H1 (cell line): ENCODE data around the gene PCDHA13. TPM values are rescaled to one million over a fixed set of nuclear protein-coding genes. Genes with fewer than 3 reads are reported as not detected.
"Not testable (repeated sequence)": the region's sequence is repeated elsewhere in the genome, so short reads cannot be mapped to it uniquely, and the experiment has no call there.

Experiments
- CTCF ChIA-PET: fragments of 300-600 bp; sonication (Branson Sonifier 250); formaldehyde crosslinking; loops from one replicate; lab custom pipeline; 2021; ENCODE audit not compliant: partially characterized antibody; lab: Charles Lee
- POLR2A ChIA-PET: fragments of 300-600 bp; sonication (Branson Sonifier 250); formaldehyde crosslinking; loops from one replicate; lab custom pipeline; 2021; ENCODE audit warnings: inconsistent platforms; ENCODE audit not compliant: partially characterized antibody; lab: Charles Lee
- DNase-seq, 2 experiments: peaks; one replicate each; pipeline versions ENCODE4 v3.0.0 to v3.0.0-alpha.2; 2010 to 2022; ENCODE audit warnings: low spot score in 2 of 2, low read depth in 1 of 2, mixed read lengths in 1 of 2
- FAIRE-seq: peaks from 2 replicates; lab custom pipeline; 2011; peaks lifted over from hg19 to GRCh38; lab: Jason Lieb, UNC
- H2AFZ ChIP-seq: 2 replicates; pipeline ENCODE4 v1.8.1; 2012; ENCODE audit warnings: low read length, inconsistent platforms
- H2AK5ac ChIP-seq: 2 replicates; pipeline ENCODE4 v1.6.1; 2013; ENCODE audit warnings: low read depth, low read length
- H2BK120ac ChIP-seq: replicated peaks from 2 replicates; pipeline ENCODE3; 2013; ENCODE audit warnings: low read depth, low read length, inconsistent platforms
- H2BK12ac ChIP-seq: 2 replicates; pipeline ENCODE4 v1.6.1; 2013; ENCODE audit warnings: low read depth, low read length
- H2BK15ac ChIP-seq: 2 replicates; pipeline ENCODE4 v1.6.1; 2013; ENCODE audit warnings: low read length
- H2BK20ac ChIP-seq: 2 replicates; pipeline ENCODE4 v1.6.1; 2013; ENCODE audit warnings: low read length
- H2BK5ac ChIP-seq: 2 replicates; pipeline ENCODE4 v1.6.1; 2013; ENCODE audit warnings: low read depth, low read length
- H3K14ac ChIP-seq: 2 replicates; pipeline ENCODE4 v1.6.1; 2013; ENCODE audit warnings: inconsistent platforms; ENCODE audit not compliant: insufficient read length
- H3K18ac ChIP-seq: 2 replicates; pipeline ENCODE4 v1.6.1; 2013; ENCODE audit warnings: low read length; ENCODE audit errors: extremely low read depth
- H3K23ac ChIP-seq: 2 replicates; pipeline ENCODE4 v1.6.1; 2013; ENCODE audit warnings: inconsistent platforms; ENCODE audit not compliant: insufficient read length
- H3K23me2 ChIP-seq: 2 replicates; pipeline ENCODE4 v1.6.1; 2013; ENCODE audit warnings: low read depth, low read length
- H3K27ac ChIP-seq: 2 replicates; pipeline ENCODE4 v1.6.1; 2011; ENCODE audit warnings: low read depth, low read length, inconsistent platforms
- H3K27me3 ChIP-seq, 4 experiments: replicated peaks in 1 of 4; 1 replicate in 1 of 4; 2 replicates in 3 of 4; pipeline versions ENCODE4 v1.6.1 to v1.8.1; 2011 to 2013; ENCODE audit warnings: low read length in 3 of 4, mild to moderate bottlenecking in 3 of 4, inconsistent platforms in 2 of 4, mixed read lengths in 2 of 4, moderate library complexity in 1 of 4; ENCODE audit not compliant: control insufficient read depth in 3 of 4, insufficient read depth in 3 of 4; ENCODE audit errors: extremely low read depth in 1 of 4
- H3K36me3 ChIP-seq, 4 experiments: 2 replicates each; pipeline versions ENCODE4 v1.6.1 to v1.8.1; 2011 to 2013; ENCODE audit warnings: mild to moderate bottlenecking in 4 of 4, low read length in 3 of 4, moderate library complexity in 2 of 4, control low read depth in 1 of 4, inconsistent platforms in 1 of 4; ENCODE audit not compliant: insufficient read depth in 4 of 4, control insufficient read depth in 2 of 4
- H3K4ac ChIP-seq: replicated peaks from 2 replicates; pipeline ENCODE3; 2013; ENCODE audit warnings: low read length, low read depth, mixed read lengths, inconsistent platforms; ENCODE audit not compliant: insufficient read length
- H3K4me1 ChIP-seq, 4 experiments: replicated peaks in 1 of 4; 1 replicate in 1 of 4; 2 replicates in 3 of 4; pipeline versions ENCODE4 v1.6.1 to v1.8.1; 2011 to 2013; ENCODE audit warnings: low read length in 3 of 4, inconsistent platforms in 2 of 4, mixed read lengths in 1 of 4; ENCODE audit not compliant: insufficient read depth in 4 of 4, control insufficient read depth in 3 of 4
- H3K4me2 ChIP-seq, 2 experiments: 2 replicates each; pipeline versions ENCODE4 v1.6.1 to v1.8.1; 2011 to 2013; ENCODE audit warnings: low read depth in 2 of 2, low read length in 2 of 2, control low read depth in 1 of 2, inconsistent platforms in 1 of 2, mild to moderate bottlenecking in 1 of 2; ENCODE audit not compliant: insufficient read depth in 1 of 2
- H3K4me3 ChIP-seq, 4 experiments: fragments of 200-600, 300-600 bp in 1 of 4; sonication (generic), shearing (Covaris generic), sonication (Bioruptor Twin) in 1 of 4; 2 replicates each; pipeline versions ENCODE4 v1.5.1 to v1.8.1; 2011 to 2016; ENCODE audit warnings: low read length in 4 of 4, low read depth in 3 of 4, control low read depth in 2 of 4, inconsistent platforms in 2 of 4, mild to moderate bottlenecking in 2 of 4, mixed read lengths in 1 of 4, moderate library complexity in 1 of 4; ENCODE audit not compliant: insufficient read depth in 2 of 4; ENCODE audit errors: extremely low read depth in 1 of 4
- H3K56ac ChIP-seq: replicated peaks from 2 replicates; pipeline ENCODE3; 2013; ENCODE audit warnings: low read depth, mild to moderate bottlenecking, mixed read lengths, low read length, inconsistent platforms; ENCODE audit not compliant: insufficient read length
- H3K79me1 ChIP-seq: 2 replicates; pipeline ENCODE4 v1.6.1; 2013; ENCODE audit warnings: low read depth, low read length, control low read depth
- H3K79me2 ChIP-seq, 2 experiments: 2 replicates each; pipeline versions ENCODE4 v1.6.1 to v1.8.1; 2012 to 2013; ENCODE audit warnings: low read length in 2 of 2, mild to moderate bottlenecking in 2 of 2, inconsistent platforms in 1 of 2; ENCODE audit not compliant: insufficient read depth in 2 of 2, control insufficient read depth in 1 of 2
- H3K9ac ChIP-seq, 4 experiments: replicated peaks in 1 of 4; 1 replicate in 1 of 4; 2 replicates in 3 of 4; pipeline versions ENCODE4 v1.6.1 to v1.8.1; 2011 to 2013; ENCODE audit warnings: low read depth in 3 of 4, low read length in 3 of 4, control low read depth in 2 of 4, mild to moderate bottlenecking in 2 of 4, moderate library complexity in 2 of 4, inconsistent platforms in 1 of 4; ENCODE audit errors: extremely low read depth in 1 of 4
- H3K9me3 ChIP-seq, 2 experiments: 2 replicates each; pipeline versions ENCODE4 v1.6.1 to v1.8.1; 2012 to 2013; ENCODE audit warnings: mild to moderate bottlenecking in 2 of 2, moderate library complexity in 2 of 2, control low read depth in 1 of 2, inconsistent platforms in 1 of 2, low read depth in 1 of 2, low read length in 1 of 2, mixed read lengths in 1 of 2; ENCODE audit not compliant: insufficient read depth in 2 of 2
- H4K20me1 ChIP-seq, 2 experiments: replicated peaks in 1 of 2; 2 replicates each; pipeline versions ENCODE3 to v1.8.1; 2011 to 2013; ENCODE audit warnings: inconsistent platforms in 2 of 2, low read length in 2 of 2, mild to moderate bottlenecking in 1 of 2; ENCODE audit not compliant: insufficient read depth in 2 of 2, control insufficient read depth in 1 of 2
- H4K5ac ChIP-seq: 2 replicates; pipeline ENCODE4 v1.6.1; 2013; ENCODE audit warnings: low read length, low read depth, mixed read lengths, inconsistent platforms; ENCODE audit not compliant: insufficient read length
- H4K8ac ChIP-seq: 2 replicates; pipeline ENCODE4 v1.8.0; 2013; ENCODE audit warnings: mild to moderate bottlenecking, moderate library complexity, low read length, inconsistent platforms; ENCODE audit not compliant: insufficient read depth; ENCODE audit errors: extremely low read depth
- H4K91ac ChIP-seq: replicated peaks from 2 replicates; pipeline ENCODE3; 2013; ENCODE audit warnings: low read length, mixed read lengths, inconsistent platforms; ENCODE audit not compliant: insufficient read length
- WGBS, 2 experiments: shearing (Covaris generic) in 1 of 2; methylation state at CpG; one replicate each; pipeline versions ENCODE4 v1.1.6 to v1.1.7; 2013 to 2015; ENCODE audit warnings: low lambda C conversion rate in 2 of 2, mixed read lengths in 2 of 2, inconsistent platforms in 1 of 2, low coverage in 1 of 2, missing lambda C conversion rate in 1 of 2; ENCODE audit not compliant: insufficient replicate concordance in 2 of 2, insufficient coverage in 1 of 2, insufficient read length in 1 of 2; ENCODE audit errors: extremely low coverage in 1 of 2, missing lambda C conversion rate in 1 of 2; 5-methylcytosine and 5-hydroxymethylcytosine counted together
- polyA plus RNA-seq, 7 experiments: library from polyadenylated mRNA; depleted of rRNA in 3 of 7; stranded (reverse) in 5 of 7; unstranded in 2 of 7; fragments of >200 nt in 5 of 7; fragments of 200-250 nt in 2 of 7; gene quantifications; 1 replicate in 5 of 7; 2 replicates in 1 of 7; 4 replicates in 1 of 7; pipeline versions ENCODE4 v1.2.1 to v1.2.3, GENCODE V29; 2011 to 2013; ENCODE audit warnings: missing spikeins in 2 of 7, mixed read lengths in 2 of 7
- total RNA-seq: library from RNA; stranded (reverse); fragmentation: NEBNext Ultra II Directional; extraction: Animal tissue kit (Norgen Biotek cat#: 25700); gene quantifications from 2 replicates; pipeline ENCODE4 v1.2.1, GENCODE V29; 2021

The PCDHA13 gene
- total and polyA plus RNA-seq, 2 of the 8 experiments (the other 6 are each of a cell fraction or from before 2014, with no cell fraction given), result 1.2 to 1.3 TPM

GRCh38 chr5:140848139-140849102 is 33.5 kb upstream of the PCDHA13 start, which contains the start of gene PCDHA9:
Gene PCDHA9 (plus strand): TSS chr5:140848382. CDS start chr5:140848496, 114 bp downstream.
- H3K4me1 ChIP-seq, H3K79me2 ChIP-seq, H3K9me3 ChIP-seq, H2AK5ac ChIP-seq, H3K27me3 ChIP-seq, H3K4ac ChIP-seq, H2BK12ac ChIP-seq, DNase-seq, H4K20me1 ChIP-seq, H2AFZ ChIP-seq, H3K56ac ChIP-seq, H2BK120ac ChIP-seq, POLR2A ChIA-PET, H3K79me1 ChIP-seq, H4K5ac ChIP-seq, H3K9ac ChIP-seq, H3K27ac ChIP-seq, H3K18ac ChIP-seq, H2BK15ac ChIP-seq, H2BK5ac ChIP-seq, H3K23me2 ChIP-seq, H2BK20ac ChIP-seq, H3K14ac ChIP-seq, H4K91ac ChIP-seq, H3K23ac ChIP-seq: not testable (repeated sequence)
- WGBS, 2 experiments, result 89% methylated on average over 21 of the region's 48 CpGs; no CpG with 5 or more reads in 1 of the 2 experiments
- H3K4me2 ChIP-seq, result peak within 1 kb of the TSS in 1 of 2 experiments; percentile 41; a peak in 2 of 4 replicates
- H3K4me3 ChIP-seq, result peak within 1 kb of the TSS in 2 of 4 experiments; percentile 26 to 41; a peak in 2 of 8 replicates
- peak; percentile 86 for FAIRE-seq
- peaks cover 0 to 10% (median 0%) of the 10 kb centered on the region in 4 experiments; a peak in 1 of 8 replicates for H3K36me3 ChIP-seq
- CTCF ChIA-PET, result interaction anchor here (0.6 to 1.5 kb wide), 4 partner anchors 7 to 193 kb away, joined by 3 to 7 read pairs (median 4); partner anchors contain the start of genes PCDHA10 and PCDHA7
- peak within 1 kb of the TSS; percentile 92 for H4K8ac ChIP-seq
